Limb (tissue), 2 donors: ENCODE results near the gene VPREB3.

ENCODE experiments used
- DNase-seq, 2 donors: peaks; one replicate each; pipeline ENCODE4 v3.0.0-alpha.2; 2016; ENCODE audit errors: extremely low spot score in 2 of 2

VPREB3 gene

DNA sequence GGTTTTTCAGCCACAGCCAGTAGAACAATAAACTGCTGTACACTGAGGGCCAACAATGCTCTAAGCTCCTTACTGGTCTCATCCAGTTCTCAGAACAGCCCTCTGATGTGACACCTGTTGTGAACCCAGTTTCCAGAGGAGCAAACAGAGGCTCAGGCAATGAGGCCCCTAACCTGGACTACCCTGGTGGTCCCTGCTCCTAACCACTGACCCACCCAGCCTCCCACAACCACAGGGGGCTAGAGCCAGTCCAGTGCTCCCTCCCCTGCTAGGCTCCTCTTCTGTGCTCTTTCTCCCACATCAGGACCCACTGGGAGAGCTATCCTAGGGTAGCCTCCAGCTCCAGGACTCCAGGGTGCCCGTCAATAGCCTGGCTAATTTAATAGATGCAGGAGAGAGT, 28.5 kb upstream of the VPREB3 start:
- DNase-seq, result no peak

DNA sequence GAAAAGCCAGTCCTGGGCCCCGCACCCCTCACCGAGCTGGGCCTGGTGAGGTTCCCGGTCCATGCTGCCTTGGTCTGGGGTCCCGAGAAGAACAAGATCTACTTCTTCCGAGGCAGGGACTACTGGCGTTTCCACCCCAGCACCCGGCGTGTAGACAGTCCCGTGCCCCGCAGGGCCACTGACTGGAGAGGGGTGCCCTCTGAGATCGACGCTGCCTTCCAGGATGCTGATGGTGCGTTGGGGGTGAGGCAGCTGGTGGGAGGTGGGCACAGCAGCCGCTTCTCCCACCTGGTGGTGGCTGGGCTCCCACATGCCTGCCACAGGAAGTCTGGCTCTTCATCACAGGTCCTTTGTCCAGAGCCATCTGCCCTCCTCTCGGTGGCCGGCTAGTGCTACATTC, 28.0 kb upstream of the VPREB3 start:
- no peak for DNase-seq

DNA sequence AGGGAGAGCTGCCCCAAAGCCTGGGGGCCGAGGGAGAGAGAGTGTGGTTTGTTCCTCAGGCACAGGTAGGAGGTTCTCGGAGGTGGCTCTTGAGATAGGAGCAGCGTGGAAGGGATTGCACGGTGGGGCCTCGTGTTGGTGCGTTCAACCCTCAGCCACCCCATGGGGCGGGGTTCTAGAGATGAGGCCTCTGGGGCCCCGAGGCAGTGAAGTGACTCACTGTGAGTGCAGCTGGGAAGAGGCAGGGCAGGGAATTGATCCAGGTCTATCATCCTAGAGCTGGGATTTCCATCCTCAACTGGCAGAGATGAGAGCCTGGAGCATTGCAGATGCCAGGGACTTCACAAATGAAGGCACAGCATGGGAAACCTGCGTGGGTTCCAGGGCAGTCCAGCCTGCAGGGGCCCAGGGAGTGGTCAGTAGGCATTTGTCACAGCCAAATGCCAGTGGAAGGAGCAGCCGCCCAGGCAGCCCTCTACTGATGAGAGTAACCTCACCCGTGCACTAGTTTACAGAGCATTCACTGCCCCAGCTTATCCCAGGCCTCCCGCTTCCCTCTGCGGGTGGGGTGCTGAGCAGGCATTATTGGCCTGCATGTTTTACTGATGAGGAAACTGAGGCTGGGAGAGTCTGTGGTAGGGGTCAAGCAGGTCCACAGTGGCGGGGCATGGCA, 27.4 kb upstream of the VPREB3 start:
- DNase-seq, result no peak

GRCh38 chr22:23781065-23781464, 26.8 kb upstream of the VPREB3 start:
- DNase-seq, result peak in 1 of 2 donors; percentile 55

DNA sequence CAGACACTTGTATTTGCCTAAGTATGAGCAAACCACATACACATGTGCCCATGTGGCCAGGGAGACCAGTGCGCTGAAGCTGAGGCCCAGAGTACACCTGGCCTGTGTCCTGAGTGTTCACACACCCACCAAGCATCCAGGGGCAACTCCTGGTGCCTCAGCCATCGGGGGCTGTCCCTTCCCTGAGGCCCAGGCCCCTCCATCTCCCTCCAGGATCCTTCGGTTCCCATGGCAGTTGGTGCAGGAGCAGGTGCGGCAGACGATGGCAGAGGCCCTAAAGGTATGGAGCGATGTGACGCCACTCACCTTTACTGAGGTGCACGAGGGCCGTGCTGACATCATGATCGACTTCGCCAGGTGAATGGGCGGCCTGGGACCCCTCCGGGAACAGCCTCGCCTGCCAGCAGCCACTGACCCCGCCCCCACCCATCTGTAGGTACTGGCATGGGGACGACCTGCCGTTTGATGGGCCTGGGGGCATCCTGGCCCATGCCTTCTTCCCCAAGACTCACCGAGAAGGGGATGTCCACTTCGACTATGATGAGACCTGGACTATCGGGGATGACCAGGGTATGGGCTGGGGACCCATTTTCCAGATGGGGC, 26.0 kb upstream of the VPREB3 start:
- DNase-seq, result no peak

GRCh38 chr22:23779731-23780130, 25.5 kb upstream of the VPREB3 start:
- DNase-seq, result no peak

- no peak for DNase-seq
Observed at GRCh38 chr22:23779083-23779482, 24.9 kb upstream of the VPREB3 start.

DNA sequence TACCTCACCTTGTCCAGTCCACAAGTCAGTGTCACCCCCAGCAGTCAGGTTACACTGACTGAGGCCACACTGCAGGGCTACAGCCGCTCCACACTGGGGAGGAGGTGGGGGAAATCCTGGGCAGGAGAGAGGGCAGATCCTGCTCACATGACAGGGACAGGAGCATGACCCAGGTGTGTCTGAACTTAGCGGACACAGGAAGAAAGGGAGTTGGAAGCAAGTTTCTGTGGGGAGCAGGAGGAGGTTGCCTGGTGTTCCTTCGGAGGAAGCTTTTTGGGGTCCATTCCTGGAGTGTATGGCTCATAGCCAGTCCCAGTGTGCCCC, 24.3 kb upstream of the VPREB3 start:
- DNase-seq, result no peak

- DNase-seq, result no peak
Observed at GRCh38 chr22:23777776-23778576, 23.8 kb upstream of the VPREB3 start.

DNA sequence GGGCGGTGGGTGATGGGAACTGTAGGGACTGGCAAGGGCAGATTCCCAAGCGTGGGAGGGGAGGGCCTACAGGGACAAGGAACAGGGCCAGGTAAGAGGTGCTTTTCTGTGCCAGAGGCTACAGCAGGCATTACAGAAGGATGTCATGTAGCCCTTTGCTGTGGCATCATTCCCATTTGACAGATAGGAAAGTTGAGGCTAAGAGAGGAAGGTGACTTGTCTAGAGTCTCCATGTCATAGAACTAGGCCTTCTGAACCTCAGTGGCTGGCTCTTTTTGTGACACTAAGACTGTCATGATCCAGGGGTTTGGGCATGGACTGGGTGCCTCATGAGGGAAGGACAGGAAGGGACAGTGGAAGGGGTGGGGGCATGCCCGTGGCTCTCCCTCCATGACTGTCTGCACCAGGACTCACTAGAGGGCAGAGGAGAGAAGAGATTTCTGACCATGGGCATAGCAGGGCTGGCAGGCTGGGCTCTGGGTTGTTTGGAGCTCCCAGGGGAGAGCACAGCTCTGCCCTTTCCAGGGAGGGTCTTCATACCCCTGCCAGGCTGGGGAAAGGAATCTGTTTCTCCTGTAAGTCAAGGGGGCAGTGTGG, 21.7 kb upstream of the VPREB3 start:
- no peak for DNase-seq

DNA sequence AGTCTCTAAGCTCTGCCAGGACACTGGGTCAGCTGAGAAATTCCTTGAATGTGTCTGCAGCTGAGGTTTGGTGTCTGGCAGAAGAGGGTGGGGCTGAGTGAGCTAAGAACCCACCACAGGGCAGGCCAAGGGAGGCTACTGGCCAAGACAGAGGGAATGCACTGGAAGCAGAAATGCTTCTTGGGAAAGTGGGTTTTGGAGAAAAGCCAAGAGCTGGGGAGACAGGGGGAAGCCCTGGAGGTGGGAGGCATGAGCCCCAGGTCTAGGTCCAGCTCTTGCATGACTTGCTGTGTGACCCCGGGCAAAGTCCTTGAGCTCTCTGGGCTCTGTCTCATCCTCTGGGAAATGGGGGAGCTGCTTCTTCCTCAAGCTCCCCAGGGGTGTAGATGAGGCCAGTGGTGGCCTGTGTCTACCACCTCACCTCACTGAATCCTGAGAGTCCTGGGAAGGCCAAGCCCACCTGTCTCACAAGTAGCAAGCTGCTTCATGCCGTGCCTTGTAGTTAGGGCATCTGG, 20.8 kb upstream of the VPREB3 start:
- peak in 1 of 2 donors; percentile 33 for DNase-seq

- DNase-seq, result no peak
Observed at GRCh38 chr22:23774114-23774921, 20.1 kb upstream of the VPREB3 start.

GRCh38 chr22:23773483-23774113, 19.4 kb upstream of the VPREB3 start:
- no peak for DNase-seq

DNA sequence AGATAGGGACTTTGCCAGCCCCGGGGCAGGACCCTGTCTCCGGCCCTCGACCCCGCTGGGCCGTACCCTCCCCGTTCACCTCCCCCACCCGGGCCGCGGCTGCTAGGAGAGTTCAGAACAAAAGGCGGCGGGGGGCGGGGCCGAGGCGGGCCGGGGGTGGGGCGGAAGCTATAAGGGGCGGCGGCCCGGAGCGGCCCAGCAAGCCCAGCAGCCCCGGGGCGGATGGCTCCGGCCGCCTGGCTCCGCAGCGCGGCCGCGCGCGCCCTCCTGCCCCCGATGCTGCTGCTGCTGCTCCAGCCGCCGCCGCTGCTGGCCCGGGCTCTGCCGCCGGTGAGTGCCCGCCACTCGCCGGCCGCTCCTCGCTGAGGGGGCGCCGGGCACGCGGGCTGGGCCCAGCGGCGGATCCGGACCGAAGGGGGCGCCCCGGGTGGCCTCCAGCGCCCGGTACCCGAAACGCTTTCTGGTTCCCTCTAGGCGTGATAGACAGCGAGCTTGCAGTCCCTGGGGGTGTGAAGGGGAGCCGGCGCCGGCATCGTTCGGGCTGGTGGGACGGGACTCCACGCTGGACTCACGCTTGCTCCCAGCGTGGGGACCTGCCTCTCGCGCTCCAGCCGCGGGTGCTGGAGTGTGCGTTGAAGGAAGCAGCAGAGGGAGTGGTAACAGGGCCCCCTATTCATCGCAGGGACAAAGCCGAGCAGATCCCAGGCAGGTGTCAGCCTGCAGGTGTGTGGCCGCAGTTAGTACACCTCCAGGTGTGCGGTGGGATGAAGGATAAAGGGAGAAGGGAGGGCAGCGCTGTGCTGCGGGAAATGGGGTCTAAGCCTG, 18.6 kb upstream of the VPREB3 start, which contains the start of gene MMP11:
Gene MMP11, plus strand, starts transcription at position 201 of the 825 bp plus-strand sequence. Its CDS starts 22 bp downstream, at position 223.
- peak in 1 of 2 donors; percentile 80 for DNase-seq

DNA sequence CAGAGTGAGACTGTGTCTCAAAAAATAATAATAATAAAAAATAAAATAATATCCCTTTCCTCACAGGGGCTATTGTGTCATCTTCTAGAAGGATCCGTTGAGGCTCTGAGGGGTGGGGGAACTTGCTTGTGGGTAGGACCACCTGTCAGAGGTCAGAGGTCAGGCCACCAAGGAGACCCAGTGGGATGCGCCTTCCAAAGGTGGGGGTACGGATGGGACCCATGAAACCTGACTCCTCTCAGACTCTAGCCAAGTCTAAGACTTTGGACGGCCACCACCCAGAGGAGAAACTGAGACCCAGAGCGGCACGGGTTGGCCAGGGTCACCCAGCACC, 18.1 kb upstream of the VPREB3 start:
- no peak for DNase-seq

DNA sequence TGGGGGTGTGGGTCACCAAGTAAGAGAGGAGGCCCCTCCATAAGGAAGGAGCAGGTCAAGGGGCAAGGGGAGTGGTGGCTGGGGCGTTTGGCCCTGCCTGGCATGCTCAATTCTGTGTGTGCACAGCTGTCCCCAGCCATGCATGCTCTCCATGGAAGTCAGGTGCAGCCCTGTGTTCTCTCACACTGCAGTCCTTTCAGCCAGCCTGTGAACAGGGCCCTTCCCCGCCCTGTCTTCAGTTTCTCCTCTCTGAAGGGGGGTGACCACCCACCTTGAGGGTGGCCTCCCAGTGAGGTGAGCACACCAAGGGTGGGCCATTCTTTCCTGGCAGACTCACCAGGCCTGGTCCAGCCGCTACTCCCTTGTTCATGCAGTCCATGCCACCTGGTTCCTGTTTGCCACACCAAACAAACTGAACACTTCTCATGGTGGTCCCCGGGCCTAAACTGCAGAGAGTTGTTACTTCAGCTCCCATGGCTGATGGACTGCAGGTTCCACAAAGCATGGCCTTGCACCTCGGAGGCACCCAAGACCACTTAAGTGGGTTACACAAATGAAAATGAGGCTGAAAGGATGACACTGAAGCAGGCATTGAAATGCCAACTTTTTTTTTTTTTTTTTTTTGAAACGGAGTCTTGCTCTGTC, 15.2 kb upstream of the VPREB3 start:
- DNase-seq, result no peak

GRCh38 chr22:23767673-23768548, 13.7 kb upstream of the VPREB3 start, which contains the start of gene CHCHD10:
Gene CHCHD10 (minus strand): TSS chr22:23767972. CDS start chr22:23767874, 98 bp downstream.
- peak; percentile 71 to 90 for DNase-seq

DNA sequence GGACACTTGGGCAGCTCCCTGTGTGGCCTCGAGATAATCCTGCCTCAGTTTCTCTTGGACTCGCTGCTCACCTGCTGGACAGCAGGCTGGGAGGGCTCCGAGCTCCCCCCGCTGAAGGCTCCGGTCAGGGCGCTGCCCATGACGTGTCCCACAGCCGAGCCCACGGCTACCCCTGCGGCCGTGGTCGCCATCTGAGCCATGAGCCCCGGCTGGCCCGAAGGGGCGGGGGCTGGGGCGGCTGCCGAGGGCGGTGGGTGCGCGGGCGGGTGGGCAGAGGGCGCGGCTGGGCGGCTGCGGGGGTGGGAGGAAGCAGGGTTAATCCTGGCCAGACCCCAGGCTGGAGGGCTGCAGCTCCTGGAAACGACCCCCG, 13.1 kb upstream of the VPREB3 start:
- DNase-seq, result no peak
